ENCODE results near the gene ZIC3.

The ZIC3 gene

GRCh38 chrX:137574102-137574783 lies 8.3 kb downstream of the ZIC3 start:
- DNase-seq (ENCODE audit: low read depth in 2 of 2): no peak

DNA sequence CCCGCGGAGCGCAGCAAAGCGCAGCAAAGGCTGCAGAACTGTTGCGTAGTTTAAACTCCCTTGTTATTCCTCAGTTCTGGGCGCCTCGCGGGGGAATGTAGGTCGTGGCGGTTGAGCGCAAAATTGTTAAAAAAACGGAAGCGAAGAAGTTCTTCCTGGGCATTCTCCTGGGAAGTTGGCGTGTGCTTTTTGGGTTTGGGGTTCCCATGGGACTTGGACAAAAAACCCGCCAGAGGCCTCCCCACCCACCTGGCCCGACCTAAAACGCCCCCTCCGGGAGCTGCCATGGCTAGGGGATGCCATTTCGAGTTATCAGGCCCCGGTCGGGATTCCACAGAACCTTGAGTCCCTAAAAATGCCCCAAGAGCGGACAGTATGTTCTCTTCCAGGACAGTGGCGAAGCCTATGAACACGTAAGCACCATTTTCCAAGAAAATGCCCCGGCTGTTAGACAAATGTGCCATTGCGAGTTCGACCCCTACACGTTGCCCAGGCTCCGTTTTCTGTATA lies 8.9 kb downstream of the ZIC3 start:
- no peak for DNase-seq (ENCODE audit: low read depth in 2 of 2)

- no peak for DNase-seq (ENCODE audit: low read depth in 2 of 2)
These were observed 9.8 kb downstream of the ZIC3 start for GRCh38 chrX:137575596-137576255.

GRCh38 chrX:137587151-137587550 lies 21.2 kb downstream of the ZIC3 start:
- no peak for DNase-seq (ENCODE audit: low read depth in 2 of 2)

DNA sequence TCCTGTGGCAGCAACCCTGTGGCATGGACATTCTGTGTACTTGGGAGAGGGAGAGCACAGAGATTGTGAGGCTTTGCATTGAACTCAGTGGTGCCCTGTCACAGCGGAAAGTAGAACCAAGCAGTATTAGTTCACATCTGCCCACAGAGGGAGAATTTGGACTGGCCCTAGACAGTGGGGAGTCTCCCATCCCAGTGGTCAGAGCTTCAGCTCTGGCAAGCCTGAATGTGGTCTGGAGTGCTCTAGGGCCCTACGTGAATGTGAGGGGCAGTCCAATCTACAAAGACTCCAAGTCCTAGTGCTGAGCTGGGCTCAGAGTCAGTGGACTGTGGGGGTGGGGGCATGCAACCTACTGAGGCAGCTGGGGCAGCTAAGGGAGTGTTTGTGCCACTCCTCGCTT lies 34.8 kb downstream of the ZIC3 start:
- no peak for DNase-seq (ENCODE audit: low read depth in 2 of 2)
